ENCODE results near the gene HNF1B. TPM values are rescaled to one million over a fixed set of nuclear protein-coding genes. Genes with fewer than 3 reads are reported as not detected.

Gene HNF1B
- total and polyA plus RNA-seq, 4 donors: 4.1 to 18.9 (median 12.4) TPM

- Histone ChIP-seq H3K27me3 (ENCODE audit: control insufficient read depth in 3 of 3, insufficient read depth in 3 of 3, low read length in 2 of 3) (no peaks in the 10 kb centered on the region), H3K4me3 (no peak overlapping the region)
Measured at GRCh38 chr17:37789771-37790541, 45.1 kb upstream of the HNF1B start.

GRCh38 chr17:37789021-37789565 lies 44.2 kb upstream of the HNF1B start:
- 64 to 75% methylated on average over 5 of the region's 5 CpGs for WGBS, 2 donors
- no peaks in the 10 kb centered on the region for H3K36me3 ChIP-seq (ENCODE audit: control insufficient read depth in 4 of 4, insufficient read depth in 4 of 4, low read length in 4 of 4)
- H3K4me1 ChIP-seq (ENCODE audit: control insufficient read depth in 5 of 5, insufficient read depth in 5 of 5, low read length in 5 of 5): peaks cover 0 to 9% (median 2%) of the 10 kb centered on the region in 5 donors
- no peak overlapping the region for H3K27ac ChIP-seq (ENCODE audit: low read depth in 1 of 2, low read length in 1 of 2)
- ATAC-seq (ENCODE audit: insufficient read depth, low FRiP score): no peak
- no peaks in the 10 kb centered on the region for H3K27me3 ChIP-seq (ENCODE audit: control insufficient read depth in 3 of 3, insufficient read depth in 3 of 3, low read length in 2 of 3)
- H3K9ac ChIP-seq (ENCODE audit: insufficient read depth in 1 of 2, low read length in 2 of 2): no peak overlapping the region
- no peak overlapping the region for H3K4me3 ChIP-seq
- no peaks in the 10 kb centered on the region for H3K9me3 ChIP-seq (ENCODE audit: control insufficient read depth in 4 of 4, insufficient read depth in 3 of 4, low read length in 3 of 4)
- TF ChIP-seq, protein P1, sequence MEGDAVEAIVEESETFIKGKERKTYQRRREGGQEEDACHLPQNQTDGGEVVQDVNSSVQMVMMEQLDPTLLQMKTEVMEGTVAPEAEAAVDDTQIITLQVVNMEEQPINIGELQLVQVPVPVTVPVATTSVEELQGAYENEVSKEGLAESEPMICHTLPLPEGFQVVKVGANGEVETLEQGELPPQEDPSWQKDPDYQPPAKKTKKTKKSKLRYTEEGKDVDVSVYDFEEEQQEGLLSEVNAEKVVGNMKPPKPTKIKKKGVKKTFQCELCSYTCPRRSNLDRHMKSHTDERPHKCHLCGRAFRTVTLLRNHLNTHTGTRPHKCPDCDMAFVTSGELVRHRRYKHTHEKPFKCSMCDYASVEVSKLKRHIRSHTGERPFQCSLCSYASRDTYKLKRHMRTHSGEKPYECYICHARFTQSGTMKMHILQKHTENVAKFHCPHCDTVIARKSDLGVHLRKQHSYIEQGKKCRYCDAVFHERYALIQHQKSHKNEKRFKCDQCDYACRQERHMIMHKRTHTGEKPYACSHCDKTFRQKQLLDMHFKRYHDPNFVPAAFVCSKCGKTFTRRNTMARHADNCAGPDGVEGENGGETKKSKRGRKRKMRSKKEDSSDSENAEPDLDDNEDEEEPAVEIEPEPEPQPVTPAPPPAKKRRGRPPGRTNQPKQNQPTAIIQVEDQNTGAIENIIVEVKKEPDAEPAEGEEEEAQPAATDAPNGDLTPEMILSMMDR (IDR thresholded peaks at IDR 0.05; ENCODE audit: control extremely low read depth, extremely low read depth): no peak
- DNase-seq: no peak

More at GRCh38 chr17:37789771-37790541, 45.1 kb upstream of the HNF1B start:
- no peak overlapping the region for H3K9ac ChIP-seq (ENCODE audit: insufficient read depth in 1 of 2, low read length in 2 of 2)
- no peaks in the 10 kb centered on the region for H3K36me3 ChIP-seq (ENCODE audit: control insufficient read depth in 4 of 4, insufficient read depth in 4 of 4, low read length in 4 of 4)
- DNase-seq (no peak), ATAC-seq (ENCODE audit: insufficient read depth, low FRiP score) (no peak)
- H3K27ac ChIP-seq (ENCODE audit: low read depth in 1 of 2, low read length in 1 of 2): no peak overlapping the region
- no peaks in the 10 kb centered on the region for H3K9me3 ChIP-seq (ENCODE audit: control insufficient read depth in 4 of 4, insufficient read depth in 3 of 4, low read length in 3 of 4)
- WGBS, 2 donors: 90 to 92% methylated on average over 9 of the region's 9 CpGs
- TF ChIP-seq, protein P1 (IDR thresholded peaks at IDR 0.05; ENCODE audit: control extremely low read depth, extremely low read depth): no peak
- H3K4me1 ChIP-seq (ENCODE audit: control insufficient read depth in 5 of 5, insufficient read depth in 5 of 5, low read length in 5 of 5): peaks cover 0 to 9% (median 2%) of the 10 kb centered on the region in 5 donors

- Histone ChIP-seq H3K4me3 (no peak overlapping the region), H3K4me1 (ENCODE audit: control insufficient read depth in 5 of 5, insufficient read depth in 5 of 5, low read length in 5 of 5) (peaks cover 0 to 9% (median 2%) of the 10 kb centered on the region in 5 donors), H3K9me3 (ENCODE audit: control insufficient read depth in 4 of 4, insufficient read depth in 3 of 4, low read length in 3 of 4) (peaks cover 0 to 4% (median 0%) of the 10 kb centered on the region in 4 donors), H3K27me3 (ENCODE audit: control insufficient read depth in 3 of 3, insufficient read depth in 3 of 3, low read length in 2 of 3) (no peaks in the 10 kb centered on the region), H3K27ac (ENCODE audit: low read depth in 1 of 2, low read length in 1 of 2) (no peak overlapping the region), H3K36me3 (ENCODE audit: control insufficient read depth in 4 of 4, insufficient read depth in 4 of 4, low read length in 4 of 4) (no peaks in the 10 kb centered on the region), H3K9ac (ENCODE audit: insufficient read depth in 1 of 2, low read length in 2 of 2) (no peak overlapping the region)
- TF ChIP-seq, protein P1 (IDR thresholded peaks at IDR 0.05; ENCODE audit: control extremely low read depth, extremely low read depth): no peak
- WGBS, 2 donors: 86 to 97% methylated on average over 1 of the region's 1 CpG
- ATAC-seq (ENCODE audit: insufficient read depth, low FRiP score) (no peak), DNase-seq (no peak)
Measured at GRCh38 chr17:37788526-37788925, 43.7 kb upstream of the HNF1B start.

Measured in lung (tissue), 12 donors.